LNCaP clone FGC (cell line): ENCODE results near the gene TMBIM1.

Experiments
- DNase-seq: peaks from one replicate; pipeline ENCODE4 v3.0.0-alpha.2; 2011; ENCODE audit warnings: low read depth
- H3K4me3 ChIP-seq: 2 replicates; pipeline ENCODE4 v1.5.1; 2011; ENCODE audit warnings: mild to moderate bottlenecking, low read depth, low read length, control low read depth
- CTCF ChIP-seq: IDR thresholded peaks from 2 replicates; pipeline ENCODE4 v1.5.1; 2012; ENCODE audit warnings: mild to moderate bottlenecking; ENCODE audit not compliant: control insufficient read depth, insufficient read depth; ENCODE audit errors: extremely low read depth

TMBIM1 gene

DNA sequence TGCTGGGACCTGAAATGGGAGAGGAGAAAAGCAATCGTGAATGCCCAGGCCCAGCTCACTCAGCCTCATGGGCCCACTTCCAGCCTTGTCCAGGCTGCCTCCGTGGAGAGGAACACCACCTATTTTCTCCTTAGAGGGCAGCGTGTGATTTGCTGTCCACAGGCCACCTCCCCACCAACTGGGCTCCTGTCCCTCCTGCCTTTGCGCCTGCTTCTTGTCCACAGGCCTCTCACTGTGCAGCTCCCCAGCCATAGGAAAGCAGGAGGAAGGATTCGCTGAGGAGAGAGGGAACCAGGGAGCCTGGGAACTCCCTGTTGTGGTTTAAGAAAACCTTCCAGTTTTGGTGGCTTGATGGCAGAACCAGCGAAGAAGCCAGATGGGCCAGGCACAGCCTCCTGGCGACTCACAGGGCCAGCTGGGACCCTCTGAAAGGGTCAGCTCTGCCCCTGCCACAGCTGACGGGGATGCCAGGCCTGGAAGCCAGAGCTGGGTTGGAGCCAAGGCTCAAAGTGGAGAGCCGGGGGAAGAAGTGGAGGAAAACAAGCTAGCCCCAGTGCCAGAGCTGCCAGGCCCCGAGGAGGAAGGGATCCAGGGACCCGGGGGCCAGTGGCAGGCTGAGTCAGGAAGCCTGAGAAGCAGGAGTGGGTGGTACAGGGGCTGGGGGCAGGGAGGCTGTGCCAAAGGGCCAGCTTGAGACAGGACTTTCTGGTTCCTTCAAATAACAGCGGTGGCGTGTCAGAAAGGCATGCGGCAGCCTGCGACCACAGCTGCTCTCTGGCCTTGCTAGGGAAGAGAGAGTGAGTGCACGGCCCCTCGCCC is 9.9 kb downstream of the TMBIM1 start:
- no peak for TF ChIP-seq CTCF
- peak; percentile 38 for DNase-seq

GRCh38 chr2:218281449-218281848 is 10.9 kb downstream of the TMBIM1 start:
- TF ChIP-seq CTCF: no peak
- H3K4me3 ChIP-seq: no peak overlapping the region
- DNase-seq: no peak

More for the DNA sequence above, 9.9 kb downstream of the TMBIM1 start:
- H3K4me3 ChIP-seq: no peak overlapping the region

GRCh38 chr2:218280260-218280870 is 11.9 kb downstream of the TMBIM1 start:
- no peak for DNase-seq
- no peak overlapping the region for H3K4me3 ChIP-seq
- TF ChIP-seq CTCF: no peak

DNA sequence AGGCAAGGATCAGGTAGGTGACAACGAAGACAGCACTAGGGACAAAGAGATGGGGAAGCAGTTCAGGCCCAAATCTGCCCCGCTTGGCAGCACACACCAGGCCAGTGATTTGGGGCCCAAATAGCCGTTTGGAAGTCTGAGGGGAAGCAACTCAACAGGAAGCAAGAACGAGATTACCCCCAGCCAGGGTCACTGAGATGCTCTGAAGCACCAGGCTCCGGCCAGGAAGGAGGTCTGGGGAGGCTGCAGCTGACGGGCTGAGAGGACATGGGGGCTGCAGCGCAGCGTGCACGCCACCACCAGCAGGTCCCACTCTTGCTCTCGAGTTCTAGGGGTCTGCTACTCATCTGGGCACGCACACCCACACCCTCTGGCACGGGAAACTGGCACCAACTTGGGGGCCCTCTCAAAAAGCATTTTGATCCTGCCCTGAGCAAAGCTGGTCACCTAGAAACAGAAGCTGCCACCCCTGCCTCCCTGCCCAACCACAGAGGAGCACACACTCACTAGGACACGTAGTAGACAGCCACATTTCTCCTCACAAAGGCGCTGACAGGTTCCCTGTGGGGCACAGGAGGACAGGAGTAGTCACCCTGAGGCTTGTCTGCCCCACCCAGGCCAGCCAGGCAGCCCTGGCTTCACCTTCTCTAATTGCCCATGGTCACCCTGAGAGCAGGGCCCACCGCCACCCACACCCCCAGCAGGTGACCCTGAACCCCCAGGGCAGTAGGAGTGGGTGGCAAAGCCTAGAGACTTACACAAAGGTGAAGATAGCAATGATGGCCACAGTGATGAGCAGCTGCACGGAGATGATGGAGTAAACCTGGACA is 13.6 kb downstream of the TMBIM1 start:
- H3K4me3 ChIP-seq: no peak overlapping the region
- no peak for DNase-seq
- no peak for TF ChIP-seq CTCF

GRCh38 chr2:218277921-218278320 is 14.4 kb downstream of the TMBIM1 start:
- no peak for DNase-seq
- no peak overlapping the region for H3K4me3 ChIP-seq
- TF ChIP-seq CTCF: no peak

DNA sequence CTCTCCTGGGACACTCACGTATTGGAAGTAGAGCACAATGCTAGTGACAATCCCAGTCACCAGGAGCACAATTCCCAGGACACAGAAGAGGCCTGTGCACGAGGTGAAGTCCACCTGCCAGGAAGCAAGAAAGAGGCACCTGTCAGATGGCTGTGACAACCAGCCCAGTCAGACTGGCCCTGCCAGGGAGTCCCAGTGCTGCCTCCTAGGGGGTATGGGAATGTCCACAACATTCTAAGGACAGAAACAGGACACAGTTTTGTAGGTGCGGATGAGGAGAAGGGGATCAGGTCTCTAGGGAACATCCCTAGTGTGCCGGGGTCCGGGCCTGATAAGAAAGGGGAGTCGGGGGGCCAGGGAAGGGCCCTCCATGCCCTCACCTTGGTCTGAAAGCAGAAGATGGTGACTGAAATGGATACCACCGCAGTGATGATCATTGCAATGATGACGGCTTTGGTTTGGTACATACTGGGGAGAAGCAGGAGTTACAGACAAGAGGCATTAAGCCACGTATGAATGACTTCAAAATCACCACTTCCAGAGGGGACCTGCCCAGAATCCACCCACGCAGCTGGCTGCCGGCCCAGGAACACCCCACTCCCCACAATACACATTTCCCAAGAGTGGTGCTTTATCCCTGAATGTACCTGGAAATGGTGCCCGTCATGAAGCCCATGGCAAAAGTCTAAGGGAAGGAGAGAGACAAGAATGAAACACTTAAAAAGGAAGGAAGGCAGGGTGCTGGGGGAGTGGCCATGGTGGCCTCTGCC is 15.1 kb downstream of the TMBIM1 start:
- H3K4me3 ChIP-seq: no peak overlapping the region
- DNase-seq: no peak
- TF ChIP-seq CTCF: 0 out of 2 replicates have a peak, but pooled peaks have one; percentile 14
